Measurements from ENCODE around the gene ITPKB.
"Not testable (repeated sequence)": the region's sequence is repeated elsewhere in the genome, so short reads cannot be mapped to it uniquely, and the experiment has no call there.

ITPKB gene

GRCh38 chr1:226754793-226755533 lies 15.9 kb upstream of the ITPKB start:
- DNase-seq, result no peak

GRCh38 chr1:226754097-226754496 lies 15.0 kb upstream of the ITPKB start:
- DNase-seq, result no peak

- no peak for DNase-seq
Observed at GRCh38 chr1:226751703-226752102, 12.6 kb upstream of the ITPKB start.

GRCh38 chr1:226751214-226751613 lies 12.1 kb upstream of the ITPKB start:
- DNase-seq, result no peak

- DNase-seq, result no peak
Observed at GRCh38 chr1:226749467-226749866, 10.4 kb upstream of the ITPKB start.

GRCh38 chr1:226748306-226748705 lies 9.2 kb upstream of the ITPKB start:
- DNase-seq, result no peak

GRCh38 chr1:226747519-226748263 lies 8.6 kb upstream of the ITPKB start:
- DNase-seq, result not testable (repeated sequence)

- DNase-seq, result no peak
Observed at GRCh38 chr1:226743259-226743658, 4.2 kb upstream of the ITPKB start.

GRCh38 chr1:226741009-226741408 lies 1.9 kb upstream of the ITPKB start:
- DNase-seq, result no peak

GRCh38 chr1:226739696-226740065 lies 599 bp upstream of the ITPKB start:
- DNase-seq, result no peak

- peak; percentile 44 for DNase-seq
Observed at GRCh38 chr1:226738421-226738994, 574 bp downstream of the ITPKB start.

- DNase-seq, result no peak
Observed at GRCh38 chr1:226737819-226738420, 1.2 kb downstream of the ITPKB start.

- DNase-seq, result peak; percentile 30
Observed at GRCh38 chr1:226736908-226737818, 1.9 kb downstream of the ITPKB start.

GRCh38 chr1:226736001-226736907 lies 2.8 kb downstream of the ITPKB start:
- DNase-seq, result no peak

GRCh38 chr1:226735576-226735975 lies 3.5 kb downstream of the ITPKB start:
- DNase-seq, result no peak

GRCh38 chr1:226734611-226735153 lies 4.4 kb downstream of the ITPKB start:
- no peak for DNase-seq

GRCh38 chr1:226733876-226734275 lies 5.2 kb downstream of the ITPKB start:
- no peak for DNase-seq

- no peak for DNase-seq
Observed at GRCh38 chr1:226733304-226733703, 5.8 kb downstream of the ITPKB start.

GRCh38 chr1:226732856-226733291 lies 6.2 kb downstream of the ITPKB start:
- no peak for DNase-seq

- DNase-seq, result no peak
Observed at GRCh38 chr1:226731257-226731893, 7.7 kb downstream of the ITPKB start.

GRCh38 chr1:226730836-226731235 lies 8.2 kb downstream of the ITPKB start:
- no peak for DNase-seq
